Measurements from ENCODE around the gene TTK. TPM values are rescaled to one million over a fixed set of nuclear protein-coding genes. Genes with fewer than 3 reads are reported as not detected.
"Not testable (repeated sequence)": the region's sequence is repeated elsewhere in the genome, so short reads cannot be mapped to it uniquely, and the experiment has no call there.

TTK gene
- total RNA-seq, 1 donor = 1.3 TPM

DNA sequence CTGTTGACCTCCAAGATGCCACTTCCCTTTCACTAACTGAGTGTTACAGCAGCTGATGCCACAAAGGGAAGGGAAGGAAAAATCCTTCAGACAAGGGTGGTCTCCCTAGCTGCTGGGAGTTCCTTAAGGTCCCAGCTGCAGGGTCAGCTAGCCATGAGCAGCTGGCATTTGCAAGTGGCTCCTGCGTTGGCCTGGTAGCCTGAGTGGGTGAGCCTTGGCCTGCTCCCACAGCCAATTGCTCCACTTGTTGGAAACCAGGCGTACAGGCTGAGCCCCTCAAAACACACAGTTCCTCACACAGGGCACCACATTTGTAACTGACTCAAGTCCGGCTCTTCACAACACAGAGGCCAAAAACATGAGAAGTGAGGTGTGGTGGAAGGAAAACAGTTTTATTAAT lies 16.7 kb downstream of the TTK start:
- DNase-seq (ENCODE audit: low read depth in 2 of 3, low spot score in 2 of 3) = no peak

DNA sequence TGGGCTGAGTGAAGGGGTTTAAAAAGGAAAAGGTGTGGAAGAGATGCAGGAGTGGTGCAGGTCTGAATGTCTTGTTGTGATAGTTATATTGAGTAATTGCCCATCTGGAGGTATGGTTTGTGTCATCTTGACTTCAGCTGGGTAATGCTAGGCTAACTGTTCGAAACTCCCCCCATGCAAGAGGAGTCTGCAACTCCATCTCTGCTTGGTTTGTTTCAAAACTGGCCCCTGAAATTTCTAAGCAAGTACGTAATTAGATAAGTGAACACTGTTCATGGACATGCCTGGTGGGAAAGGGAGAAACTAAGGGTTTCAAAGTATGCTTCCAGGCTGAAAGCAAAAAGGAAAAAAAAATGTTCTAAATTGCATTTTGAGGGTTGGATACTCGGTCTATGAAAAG lies 17.1 kb downstream of the TTK start:
- DNase-seq (ENCODE audit: low read depth in 2 of 3, low spot score in 2 of 3) = no peak

DNA sequence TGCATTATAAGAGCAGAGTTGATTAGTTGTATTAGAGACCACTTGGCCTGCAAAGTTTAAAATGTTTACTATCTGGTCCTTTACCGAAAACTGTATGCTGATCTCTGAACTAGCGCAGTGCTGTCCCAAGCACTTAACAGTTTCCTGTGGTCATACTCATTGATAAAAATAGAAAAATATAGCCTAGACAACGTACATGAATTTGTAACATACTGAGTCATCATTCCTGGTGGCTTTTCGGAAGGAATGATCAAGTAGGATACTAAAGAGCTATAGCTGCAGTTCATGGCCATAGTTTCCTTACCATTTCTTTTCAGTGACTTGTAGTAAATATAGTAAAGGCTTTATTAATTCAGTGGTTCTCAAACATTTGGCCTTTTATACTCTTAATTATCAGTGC lies 18.4 kb downstream of the TTK start:
- DNase-seq (ENCODE audit: low read depth in 2 of 3, low spot score in 2 of 3) = no peak

DNA sequence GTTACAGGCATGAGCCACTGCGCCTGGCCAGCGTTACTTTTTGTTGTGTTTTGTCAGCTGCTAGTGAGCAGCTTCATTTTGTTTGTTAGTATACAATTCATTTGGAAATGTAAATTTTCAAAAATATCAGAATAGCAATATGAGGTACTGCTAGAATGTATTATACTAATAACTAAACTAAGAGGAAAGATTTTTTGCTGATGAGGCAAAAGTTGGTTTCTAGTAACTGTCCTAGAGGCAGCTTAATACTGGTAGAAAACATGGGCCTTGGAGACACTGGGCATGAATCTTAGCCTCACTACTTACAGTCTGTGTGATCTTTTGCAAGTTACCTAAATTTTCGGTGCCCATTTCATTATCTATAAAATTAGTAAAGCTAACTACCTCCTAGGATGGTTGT lies 24.1 kb downstream of the TTK start:
- DNase-seq (ENCODE audit: low read depth in 2 of 3, low spot score in 2 of 3) = no peak

DNA sequence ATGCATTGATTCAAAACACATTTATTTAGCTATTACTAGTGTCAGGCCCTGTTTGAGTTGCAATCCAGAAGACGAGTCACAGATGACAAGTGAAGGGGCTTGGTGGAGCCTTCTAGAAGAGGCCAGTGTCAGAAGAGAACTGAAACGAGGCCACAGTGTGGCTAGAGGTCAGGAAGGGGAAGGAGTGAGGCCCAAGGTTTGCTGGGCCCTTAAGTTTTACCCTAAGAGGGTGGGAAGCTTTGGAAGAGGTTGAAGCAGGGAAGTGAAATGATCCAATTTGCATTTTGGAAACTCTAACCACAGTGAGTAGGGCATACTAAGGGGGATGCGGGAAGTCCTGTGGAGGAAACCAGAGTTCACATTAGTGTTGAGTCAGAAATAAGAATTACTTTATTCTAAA lies 25.0 kb downstream of the TTK start:
- DNase-seq (ENCODE audit: low read depth in 2 of 3, low spot score in 2 of 3) = no peak

DNA sequence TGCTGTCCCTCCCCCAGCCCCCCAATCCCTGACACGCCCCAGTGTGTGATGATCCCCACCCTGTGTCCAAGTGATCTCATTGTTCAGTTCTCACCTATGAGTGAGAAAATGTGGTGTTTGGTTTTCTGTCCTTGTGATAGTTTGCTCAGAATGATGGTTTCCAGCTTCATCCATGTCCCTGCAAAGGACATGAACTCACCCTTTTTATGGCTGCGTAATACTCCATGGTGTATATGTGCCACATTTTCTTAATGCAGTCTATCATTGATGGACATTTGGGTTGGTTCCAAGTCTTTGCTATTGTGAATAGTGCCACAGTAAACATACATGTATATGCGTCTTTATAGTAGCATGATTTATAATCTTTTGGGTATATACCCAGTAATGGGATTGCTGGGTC lies 43.8 kb downstream of the TTK start:
- DNase-seq (ENCODE audit: low read depth in 2 of 3, low spot score in 2 of 3) = not testable (repeated sequence)

DNA sequence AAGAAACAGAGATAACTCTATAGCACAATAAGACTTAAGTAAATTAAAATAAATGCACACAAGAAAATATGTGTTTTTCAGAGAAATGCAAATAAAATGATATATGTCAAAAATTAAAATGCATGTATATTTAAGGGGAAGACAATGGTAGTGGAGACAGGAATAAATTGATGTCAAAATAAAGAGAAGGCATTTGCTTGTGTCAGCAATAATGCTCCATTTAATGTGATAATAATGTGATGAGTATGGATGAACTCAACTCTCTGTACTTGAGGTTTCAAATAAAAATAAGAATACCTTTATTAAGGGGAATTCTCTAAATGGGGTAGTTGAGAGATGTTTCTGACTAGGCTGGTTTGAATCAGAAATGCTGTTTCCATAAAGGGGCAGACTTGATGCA lies 56.3 kb downstream of the TTK start:
- DNase-seq (ENCODE audit: low read depth in 2 of 3, low spot score in 2 of 3) = no peak

DNA sequence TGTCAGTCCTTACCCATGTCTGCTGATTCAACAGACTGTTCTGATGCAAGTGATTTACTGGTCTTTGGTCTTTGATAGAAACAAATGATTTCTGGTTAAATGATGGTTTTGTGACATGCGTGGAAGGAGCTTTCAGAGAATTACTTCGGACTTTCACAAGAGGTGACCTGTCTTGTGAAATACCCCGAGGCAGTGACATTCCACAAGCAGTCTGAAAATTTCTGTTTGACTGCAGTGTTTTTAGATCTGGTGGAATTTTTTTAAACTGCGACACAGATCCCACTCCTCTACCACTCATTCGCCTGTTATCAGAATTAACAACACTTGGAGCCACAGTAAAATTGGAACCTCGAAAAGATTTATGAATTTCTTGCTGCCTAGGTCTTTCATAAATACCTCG lies 63.7 kb downstream of the TTK start:
- not testable (repeated sequence) for DNase-seq (ENCODE audit: low read depth in 2 of 3, low spot score in 2 of 3)

DNA sequence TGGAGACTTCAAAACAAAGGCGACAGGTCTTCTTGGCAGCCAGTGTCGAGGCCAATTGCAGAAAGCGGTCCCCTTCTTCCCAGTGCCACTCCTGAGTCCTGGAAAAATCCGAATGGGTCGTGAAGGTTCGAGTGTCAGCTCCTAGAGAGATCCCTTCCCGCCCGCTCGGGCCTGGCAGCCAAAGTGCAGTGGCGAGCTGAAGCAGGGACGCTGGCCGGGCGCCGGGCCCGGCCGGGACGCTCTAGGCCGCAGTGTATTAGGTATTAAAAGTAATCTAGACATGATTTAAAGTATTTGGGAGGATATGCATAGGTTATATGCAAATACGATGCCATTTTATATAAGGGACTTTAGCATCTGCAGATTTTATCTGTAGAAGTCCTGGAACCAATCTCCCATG lies 66.0 kb downstream of the TTK start:
- DNase-seq (ENCODE audit: low read depth in 2 of 3, low spot score in 2 of 3) = not testable (repeated sequence)

DNA sequence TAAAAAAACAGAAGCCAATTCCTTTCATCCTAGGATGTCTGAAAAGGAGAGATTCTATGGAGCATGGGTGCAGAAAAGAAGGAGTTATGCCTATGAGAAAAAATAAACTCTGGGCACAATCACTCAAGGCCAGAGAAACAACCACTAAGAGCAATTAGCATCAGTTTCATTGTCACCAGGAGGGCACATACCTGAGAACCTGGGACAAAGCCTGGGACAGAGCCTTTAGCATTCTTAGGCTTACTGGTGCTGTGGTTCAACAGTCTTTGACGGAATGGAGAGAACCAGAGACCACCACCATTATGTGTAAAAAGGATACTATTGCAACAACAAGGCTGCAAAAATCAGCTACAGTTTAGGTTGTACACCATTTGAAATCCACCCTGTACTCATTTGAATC lies 72.6 kb downstream of the TTK start:
- DNase-seq (ENCODE audit: low read depth in 2 of 3, low spot score in 2 of 3) = no peak

DNA sequence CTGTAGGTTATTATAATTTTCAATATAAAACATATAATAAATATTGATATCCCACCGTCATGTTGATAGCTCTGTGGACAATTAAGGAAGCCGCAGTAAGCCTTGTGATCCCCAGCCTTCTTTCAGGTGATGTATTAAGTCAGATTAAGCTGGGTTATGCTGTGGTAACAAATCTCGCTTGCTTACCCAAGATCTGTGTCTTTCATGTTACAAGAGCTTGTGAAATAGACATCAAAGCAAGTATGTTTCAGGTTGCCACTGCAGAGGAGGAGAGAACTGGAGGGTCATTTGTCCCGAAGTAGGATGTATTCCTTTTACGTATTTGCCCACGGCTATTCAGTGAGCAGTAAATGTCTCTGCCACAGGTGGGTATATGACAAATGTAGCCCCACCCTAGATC lies 84.2 kb downstream of the TTK start:
- DNase-seq (ENCODE audit: low read depth in 2 of 3, low spot score in 2 of 3) = no peak

DNA sequence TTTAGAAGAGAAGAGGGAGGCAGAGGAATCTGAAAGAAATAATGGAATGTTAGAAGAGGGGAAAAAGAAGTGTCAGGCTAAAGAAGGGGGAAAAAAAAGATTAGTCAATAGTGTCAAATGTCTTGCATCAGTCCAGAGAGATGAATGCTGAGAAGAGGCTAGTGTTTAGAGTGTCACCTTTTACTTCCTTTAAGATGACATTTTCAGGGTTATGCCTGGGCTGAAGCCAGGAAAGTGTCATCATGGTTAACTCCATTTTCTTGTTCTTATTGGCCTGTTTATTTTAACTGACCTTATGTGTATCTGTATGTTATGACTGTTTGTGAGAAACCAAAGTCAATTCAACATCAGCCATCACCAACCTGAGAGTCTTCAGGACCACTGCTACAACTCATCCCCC lies 87.1 kb downstream of the TTK start:
- DNase-seq (ENCODE audit: low read depth in 2 of 3, low spot score in 2 of 3) = no peak

Other genes starting within 250 kb of the TTK start
- under 0.01 TPM for gene ELOVL4, start 57.1 kb upstream of the TTK start, total RNA-seq
- 10.2 TPM for gene BCKDHB, start 102.0 kb downstream of the TTK start, total RNA-seq

All from hematopoietic multipotent progenitor cell (in vitro differentiated cells).